Measurements from ENCODE around the gene MAP3K12. TPM values are rescaled to one million over a fixed set of nuclear protein-coding genes. Genes with fewer than 3 reads are reported as not detected.

The MAP3K12 gene
- total and polyA plus RNA-seq, 2 of the 13 experiments (the other 11 are each of a cell fraction or from before 2014, with no cell fraction given), result 0.20 to 1.1 TPM

GRCh38 chr12:53452159-53453077, 46.8 kb downstream of the MAP3K12 start (continued):
- TF ChIP-seq ZNF407 (CRISPR knock-in tag; IDR thresholded peaks at IDR 0.05; ENCODE audit: not compliant biosample characterization) (no peak), CREB1 (IDR thresholded peaks at IDR 0.05) (0 out of 2 replicates have a peak, but pooled peaks have one; percentile 2), CREB1 (CRISPR knock-in tag; IDR thresholded peaks at IDR 0.05) (no peak), HNF1A (IDR thresholded peaks at IDR 0.05; ENCODE audit: low read depth) (no peak), HNF1A (CRISPR knock-in tag; IDR thresholded peaks at IDR 0.05; ENCODE audit: borderline replicate concordance) (0 out of 2 replicates have a peak, but pooled peaks have one; percentile 6), ARHGAP35 (CRISPR knock-in tag; IDR thresholded peaks at IDR 0.05; ENCODE audit: borderline replicate concordance) (no peak; the same call in 1 of the 2 replicates), SP140L (CRISPR knock-in tag; IDR thresholded peaks at IDR 0.05; ENCODE audit: borderline replicate concordance) (no peak), TFDP2 (CRISPR knock-in tag; IDR thresholded peaks at IDR 0.05) (peak; percentile 64; the same call in 1 of the 2 replicates), SUZ12 (IDR thresholded peaks at IDR 0.05; ENCODE audit: low read depth, low read length) (no peak), HMG20A (CRISPR knock-in tag; IDR thresholded peaks at IDR 0.05; ENCODE audit: borderline replicate concordance) (no peak), POLR2G (IDR thresholded peaks at IDR 0.05; ENCODE audit: low read depth, low read length) (peak; percentile 53), SNAI1 (CRISPR knock-in tag; IDR thresholded peaks at IDR 0.05; ENCODE audit: borderline replicate concordance) (no peak), HOXA7 (CRISPR knock-in tag; IDR thresholded peaks at IDR 0.05) (no peak), HCFC1 (IDR thresholded peaks at IDR 0.05; ENCODE audit: low read depth, low read length) (no peak), ZNF143 (CRISPR knock-in tag; IDR thresholded peaks at IDR 0.05) (no peak)

Measured in HepG2 (cell line).